ENCODE results near the gene TMEM30A.

DNA sequence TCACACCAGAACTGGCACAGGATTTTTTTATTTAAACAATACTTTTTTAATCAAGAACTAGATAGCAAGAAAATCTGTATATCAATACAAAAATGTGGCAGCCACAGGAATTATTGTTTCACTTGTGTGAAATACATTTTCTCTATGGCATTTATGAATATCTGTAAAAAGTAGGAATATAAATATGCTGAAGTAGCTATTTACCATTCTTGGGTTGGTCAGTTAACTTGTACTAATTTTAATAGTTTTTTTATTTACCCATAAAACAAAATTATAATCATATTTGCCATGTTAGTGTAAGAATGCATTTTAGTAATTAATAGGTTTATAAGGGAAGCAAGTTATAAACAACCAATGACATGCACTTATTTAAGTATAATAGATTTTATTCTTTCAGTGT, 31.4 kb upstream of the TMEM30A start:
- no peak for TF ChIP-seq EZH2 (IDR thresholded peaks at IDR 0.05; ENCODE audit: borderline replicate concordance, low read depth, low read length, severe bottlenecking)
- TF ChIP-seq, protein P1, sequence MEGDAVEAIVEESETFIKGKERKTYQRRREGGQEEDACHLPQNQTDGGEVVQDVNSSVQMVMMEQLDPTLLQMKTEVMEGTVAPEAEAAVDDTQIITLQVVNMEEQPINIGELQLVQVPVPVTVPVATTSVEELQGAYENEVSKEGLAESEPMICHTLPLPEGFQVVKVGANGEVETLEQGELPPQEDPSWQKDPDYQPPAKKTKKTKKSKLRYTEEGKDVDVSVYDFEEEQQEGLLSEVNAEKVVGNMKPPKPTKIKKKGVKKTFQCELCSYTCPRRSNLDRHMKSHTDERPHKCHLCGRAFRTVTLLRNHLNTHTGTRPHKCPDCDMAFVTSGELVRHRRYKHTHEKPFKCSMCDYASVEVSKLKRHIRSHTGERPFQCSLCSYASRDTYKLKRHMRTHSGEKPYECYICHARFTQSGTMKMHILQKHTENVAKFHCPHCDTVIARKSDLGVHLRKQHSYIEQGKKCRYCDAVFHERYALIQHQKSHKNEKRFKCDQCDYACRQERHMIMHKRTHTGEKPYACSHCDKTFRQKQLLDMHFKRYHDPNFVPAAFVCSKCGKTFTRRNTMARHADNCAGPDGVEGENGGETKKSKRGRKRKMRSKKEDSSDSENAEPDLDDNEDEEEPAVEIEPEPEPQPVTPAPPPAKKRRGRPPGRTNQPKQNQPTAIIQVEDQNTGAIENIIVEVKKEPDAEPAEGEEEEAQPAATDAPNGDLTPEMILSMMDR (IDR thresholded peaks at IDR 0.05; ENCODE audit: borderline replicate concordance, extremely low read depth, low read length, poor library complexity, severe bottlenecking): no peak

Data from DND-41 (cell line).